SK-N-DZ (cell line): Measurements from ENCODE around the gene ADCY1.

ENCODE experiments used
- DNase-seq: peaks from one replicate; pipeline ENCODE4 v3.0.0-alpha.2; 2015; ENCODE audit warnings: low spot score

ADCY1 gene

GRCh38 chr7:45624392-45624760 lies 50.2 kb downstream of the ADCY1 start:
- no peak for DNase-seq

- no peak for DNase-seq
These were observed 50.9 kb downstream of the ADCY1 start for GRCh38 chr7:45625067-45625466.

GRCh38 chr7:45625714-45626440 lies 51.7 kb downstream of the ADCY1 start:
- DNase-seq = no peak

GRCh38 chr7:45626441-45627430 lies 52.6 kb downstream of the ADCY1 start:
- no peak for DNase-seq

GRCh38 chr7:45627691-45628456 lies 53.7 kb downstream of the ADCY1 start:
- DNase-seq = no peak

DNA sequence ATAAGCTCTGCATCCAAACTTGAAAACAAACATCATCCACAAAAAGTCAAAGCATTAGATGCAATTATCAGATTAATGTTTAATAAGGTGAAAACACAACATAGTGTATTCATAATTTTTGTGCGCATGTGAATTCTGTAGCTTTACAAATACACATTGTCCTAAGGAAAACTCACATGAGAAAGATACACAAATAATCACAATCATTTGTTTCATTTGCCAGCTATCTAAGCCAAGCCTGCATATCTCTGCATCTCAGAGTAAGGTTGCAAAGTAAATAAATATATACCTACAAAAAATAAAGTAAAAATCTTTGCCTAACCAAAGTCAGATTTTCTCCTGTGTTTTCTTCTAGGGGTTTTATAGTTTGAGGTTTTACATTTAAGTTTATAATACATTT lies 57.4 kb downstream of the ADCY1 start:
- no peak for DNase-seq

DNA sequence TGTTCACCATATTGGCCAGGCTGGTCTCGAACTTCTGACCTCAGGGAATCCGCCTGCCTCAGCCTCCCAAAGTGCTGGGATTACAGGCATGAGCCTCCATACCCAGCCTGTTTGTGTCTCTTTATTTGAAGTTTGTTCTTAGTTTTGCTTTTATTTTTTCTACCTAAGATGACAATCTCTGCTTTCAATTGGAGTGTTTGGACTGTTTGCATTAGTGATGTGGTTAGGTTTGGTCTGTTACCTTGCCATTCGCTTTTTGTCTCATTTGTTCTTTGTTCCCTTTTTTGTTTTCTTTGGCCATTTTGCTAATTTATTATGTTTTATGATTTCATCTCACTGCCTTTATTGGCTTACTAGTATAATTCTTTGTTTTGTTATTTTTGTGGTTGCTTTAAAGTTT lies 62.6 kb downstream of the ADCY1 start:
- DNase-seq = no peak

DNA sequence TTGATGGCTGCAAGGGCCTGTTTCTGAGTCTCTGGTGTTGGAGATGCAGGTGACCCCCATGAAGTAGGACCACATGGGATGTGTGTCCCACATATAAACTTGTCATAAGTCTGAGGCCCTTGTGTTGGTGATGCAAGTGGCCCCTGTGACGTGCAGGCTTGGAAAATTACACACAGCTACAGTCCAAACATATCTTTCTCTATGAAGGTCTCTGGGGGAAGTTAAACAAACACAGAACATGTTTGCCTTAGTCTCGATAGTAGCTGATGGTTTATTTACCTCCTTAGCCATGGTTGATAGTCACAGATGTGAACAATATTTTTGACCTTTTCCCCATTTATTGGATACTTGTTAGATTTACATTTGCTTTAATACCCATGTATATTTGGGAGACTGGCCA lies 64.7 kb downstream of the ADCY1 start:
- DNase-seq = no peak

- DNase-seq = no peak
These were observed 67.9 kb downstream of the ADCY1 start for GRCh38 chr7:45642044-45642443.

DNA sequence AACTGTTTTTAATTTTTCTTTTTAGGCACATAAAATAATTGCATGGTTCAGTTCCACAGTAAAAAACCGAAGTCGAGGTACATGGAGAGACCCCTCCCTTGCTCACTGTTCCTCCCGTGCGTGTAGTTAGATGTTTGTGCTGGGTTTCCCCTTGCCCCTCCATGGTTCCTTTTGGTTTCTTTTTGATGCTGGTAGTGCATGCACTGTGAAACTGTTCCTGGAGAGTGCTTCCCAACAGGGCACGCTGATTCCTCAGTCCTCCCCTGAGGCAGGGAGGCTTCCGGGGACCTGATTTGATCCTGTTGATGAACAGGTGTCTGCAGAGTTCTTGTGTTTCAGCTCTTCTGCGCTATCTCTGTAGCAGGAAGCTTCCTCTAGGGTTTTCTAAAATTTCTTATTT lies 69.5 kb downstream of the ADCY1 start:
- DNase-seq = no peak

- DNase-seq = no peak
These were observed 70.1 kb downstream of the ADCY1 start for GRCh38 chr7:45644237-45644636.

- DNase-seq = no peak
These were observed 71.2 kb downstream of the ADCY1 start for GRCh38 chr7:45645141-45645969.

DNA sequence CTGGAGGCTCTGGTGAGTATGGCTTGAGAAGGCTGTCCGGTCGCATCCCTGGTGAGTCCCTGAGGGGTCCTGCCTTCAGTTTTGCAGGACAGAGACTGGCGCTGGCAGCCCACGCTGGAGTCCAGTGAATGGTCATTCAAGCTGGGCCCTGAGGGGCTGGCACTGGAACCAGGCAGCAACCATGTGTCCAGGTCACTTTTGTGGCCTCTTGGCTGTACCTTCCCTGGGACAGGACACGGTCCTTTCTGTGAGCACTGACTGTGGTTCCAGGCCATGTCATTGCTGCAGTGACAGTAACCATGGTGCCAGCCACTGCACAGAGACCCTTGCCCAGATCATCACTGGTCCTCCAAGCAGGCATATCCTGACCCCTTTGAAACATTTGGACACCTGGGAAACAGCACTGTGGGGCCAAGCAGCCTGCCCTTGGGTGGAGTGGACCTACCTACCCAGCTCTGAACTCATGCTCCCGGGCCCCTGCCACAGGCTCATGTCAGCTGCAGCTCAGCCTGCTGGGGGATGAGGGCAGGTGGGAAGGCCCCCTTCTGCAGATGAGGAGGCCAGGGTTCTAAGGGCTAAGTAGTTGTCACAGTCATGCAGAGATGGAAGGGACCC lies 72.1 kb downstream of the ADCY1 start:
- DNase-seq = no peak

DNA sequence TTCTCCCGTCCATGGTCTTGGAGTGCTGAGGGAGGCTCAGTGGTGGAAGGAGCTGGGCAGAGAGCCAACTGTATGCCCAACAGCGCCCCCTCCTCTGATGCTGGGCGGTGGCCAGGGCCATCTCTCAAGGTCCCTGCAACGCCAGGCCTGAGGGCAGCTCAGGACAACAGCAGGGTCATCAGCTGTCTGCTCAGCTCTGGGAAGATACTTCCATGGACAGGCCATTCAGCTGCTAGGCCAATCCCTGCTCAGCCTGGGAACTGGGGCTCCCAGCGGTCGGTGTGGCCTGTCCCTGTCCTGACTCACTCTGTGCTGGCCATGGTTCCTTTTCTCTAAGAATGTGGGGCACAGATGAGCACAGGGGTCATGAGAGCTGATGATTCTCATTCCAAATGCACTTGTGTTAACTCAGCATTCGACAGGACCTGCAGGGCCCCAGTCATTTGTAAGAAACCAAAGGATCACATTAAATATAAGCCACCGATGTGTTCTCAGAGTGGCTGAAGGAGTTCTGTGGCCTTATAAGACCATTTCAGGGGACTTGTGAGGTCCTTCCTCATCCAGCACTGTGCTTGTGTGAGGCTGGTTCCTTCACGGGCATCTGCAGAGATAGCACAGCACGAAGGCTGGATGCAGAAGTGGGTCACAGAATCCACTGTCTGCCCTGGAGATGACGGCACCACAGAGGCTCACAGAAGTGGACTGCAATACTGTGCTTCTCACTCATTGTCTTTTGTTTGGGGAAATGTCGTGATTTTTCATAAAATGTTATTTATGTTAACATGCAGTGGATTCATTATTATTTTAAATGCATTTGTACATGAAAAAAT lies 73.0 kb downstream of the ADCY1 start:
- no peak for DNase-seq

DNA sequence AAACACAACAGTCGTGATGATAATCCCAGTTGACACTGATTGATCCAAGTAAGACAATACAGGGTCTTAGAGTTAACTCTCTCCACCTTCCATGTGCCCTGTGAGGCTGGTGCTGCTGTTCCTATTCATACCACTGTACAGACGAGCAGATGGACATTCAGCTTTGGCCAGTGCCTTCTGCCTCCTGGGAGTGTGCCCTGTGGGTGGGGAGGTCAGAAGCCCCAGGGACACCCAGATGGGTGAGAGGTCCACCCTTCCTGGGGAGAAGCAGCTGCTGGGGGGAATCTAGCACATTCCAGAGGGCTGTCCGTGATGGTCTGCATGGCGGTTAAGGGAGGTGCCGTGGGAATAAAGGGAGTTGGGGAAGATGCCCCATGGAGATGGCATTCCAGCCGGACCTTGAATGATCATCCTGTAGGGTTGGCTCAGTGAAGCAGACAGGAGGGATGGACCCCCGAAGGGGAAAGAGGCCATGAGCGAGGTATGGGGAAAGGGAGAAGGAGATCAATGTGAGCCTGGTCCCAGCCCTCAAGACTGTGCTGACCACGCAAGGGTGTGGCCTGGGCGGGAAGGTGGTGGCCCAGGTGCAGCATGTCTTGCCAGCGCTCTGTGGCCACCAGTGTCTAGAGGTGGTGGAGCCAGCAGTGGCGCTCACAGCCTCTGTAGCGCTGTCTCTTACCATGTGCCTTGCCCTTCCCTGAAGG lies 74.0 kb downstream of the ADCY1 start:
- DNase-seq = no peak

DNA sequence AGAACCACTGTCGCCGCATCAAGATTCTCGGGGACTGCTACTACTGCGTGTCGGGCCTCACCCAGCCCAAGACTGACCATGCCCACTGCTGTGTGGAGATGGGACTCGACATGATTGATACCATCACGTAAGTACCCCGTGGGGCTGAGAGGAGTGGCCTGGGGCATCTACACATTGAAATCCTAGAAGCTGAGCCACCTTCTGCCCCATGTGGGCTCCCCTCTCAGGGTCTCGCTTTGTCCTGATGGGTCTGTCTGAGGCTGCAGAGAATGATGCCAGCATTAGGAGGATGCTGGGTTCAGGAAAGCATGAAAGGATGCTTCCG lies 74.5 kb downstream of the ADCY1 start:
- no peak for DNase-seq

- no peak for DNase-seq
These were observed 75.6 kb downstream of the ADCY1 start for GRCh38 chr7:45649560-45650346.
